T-helper 2 cell treated with Interferon-gamma antibody and Interleukin-4, amounts not matched to agents 5 μg/mL and 100 μg/mL, for 36 hours (primary cell): Measurements from ENCODE around the gene ENOSF1.
"Not testable (repeated sequence)": the region's sequence is repeated elsewhere in the genome, so short reads cannot be mapped to it uniquely, and the experiment has no call there.

Experiments
- DNase-seq: peaks from one replicate; pipeline ENCODE4 v3.0.0; 2021; ENCODE audit warnings: low spot score
- H3K27ac Mint-ChIP-seq: one replicate; pipeline ENCODE4 v1.8.0; 2021; ENCODE audit warnings: mild to moderate bottlenecking, mixed read lengths
- H3K27me3 Mint-ChIP-seq: one replicate; pipeline ENCODE4 v1.8.0; 2021; ENCODE audit warnings: low read depth, mixed read lengths
- H3K36me3 Mint-ChIP-seq: one replicate; pipeline ENCODE4 v1.8.0; 2021; ENCODE audit warnings: low read depth, mixed read lengths
- H3K4me1 Mint-ChIP-seq: one replicate; pipeline ENCODE4 v1.8.0; 2021; ENCODE audit warnings: low read depth, mixed read lengths
- H3K4me3 Mint-ChIP-seq: one replicate; pipeline ENCODE4 v1.8.0; 2022; ENCODE audit warnings: mild to moderate bottlenecking, moderate library complexity, mixed read lengths
- H3K9me3 Mint-ChIP-seq: one replicate; pipeline ENCODE4 v1.8.0; 2021; ENCODE audit warnings: mixed read lengths

The ENOSF1 gene

GRCh38 chr18:692824-693223, 19.6 kb downstream of the ENOSF1 start:
- no peaks in the 10 kb centered on the region for H3K9me3 Mint-ChIP-seq
- H3K27me3 Mint-ChIP-seq = no peaks in the 10 kb centered on the region
- no peak overlapping the region for H3K4me3 Mint-ChIP-seq
- H3K27ac Mint-ChIP-seq = no peak overlapping the region
- no peak for DNase-seq
- H3K4me1 Mint-ChIP-seq = peaks cover 12% of the 10 kb centered on the region
- peaks cover 45% of the 10 kb centered on the region for H3K36me3 Mint-ChIP-seq

- no peak overlapping the region for H3K27ac Mint-ChIP-seq
- no peaks in the 10 kb centered on the region for H3K9me3 Mint-ChIP-seq
- H3K27me3 Mint-ChIP-seq = no peaks in the 10 kb centered on the region
- no peak for DNase-seq
- H3K4me1 Mint-ChIP-seq = peaks cover 9% of the 10 kb centered on the region
- no peak overlapping the region for H3K4me3 Mint-ChIP-seq
- peaks cover 43% of the 10 kb centered on the region for H3K36me3 Mint-ChIP-seq
These were observed 24.1 kb downstream of the ENOSF1 start for GRCh38 chr18:688323-688722.

GRCh38 chr18:686339-687111, 25.9 kb downstream of the ENOSF1 start:
- no peak overlapping the region for H3K27ac Mint-ChIP-seq
- H3K4me1 Mint-ChIP-seq = peaks cover 17% of the 10 kb centered on the region
- DNase-seq = no peak
- H3K4me3 Mint-ChIP-seq = no peak overlapping the region
- H3K36me3 Mint-ChIP-seq = peaks cover 43% of the 10 kb centered on the region
- no peaks in the 10 kb centered on the region for H3K9me3 Mint-ChIP-seq
- no peaks in the 10 kb centered on the region for H3K27me3 Mint-ChIP-seq

- DNase-seq = no peak
- no peaks in the 10 kb centered on the region for H3K27me3 Mint-ChIP-seq
- peaks cover 45% of the 10 kb centered on the region for H3K36me3 Mint-ChIP-seq
- H3K9me3 Mint-ChIP-seq = no peaks in the 10 kb centered on the region
- peak overlapping the region; percentile 38 for H3K27ac Mint-ChIP-seq
- peaks cover 20% of the 10 kb centered on the region for H3K4me1 Mint-ChIP-seq
- no peak overlapping the region for H3K4me3 Mint-ChIP-seq
These were observed 27.0 kb downstream of the ENOSF1 start for GRCh38 chr18:685438-685837.

- no peaks in the 10 kb centered on the region for H3K27me3 Mint-ChIP-seq
- peak overlapping the region; percentile 49 for H3K27ac Mint-ChIP-seq
- H3K36me3 Mint-ChIP-seq = peaks cover 47% of the 10 kb centered on the region
- no peak overlapping the region for H3K4me3 Mint-ChIP-seq
- no peaks in the 10 kb centered on the region for H3K9me3 Mint-ChIP-seq
- peaks cover 25% of the 10 kb centered on the region for H3K4me1 Mint-ChIP-seq
- no peak for DNase-seq
These were observed 28.9 kb downstream of the ENOSF1 start for GRCh38 chr18:683531-683930.

GRCh38 chr18:682833-683232, 29.6 kb downstream of the ENOSF1 start:
- peaks cover 25% of the 10 kb centered on the region for H3K4me1 Mint-ChIP-seq
- DNase-seq = no peak
- no peak overlapping the region for H3K4me3 Mint-ChIP-seq
- no peaks in the 10 kb centered on the region for H3K9me3 Mint-ChIP-seq
- peaks cover 52% of the 10 kb centered on the region for H3K36me3 Mint-ChIP-seq
- no peaks in the 10 kb centered on the region for H3K27me3 Mint-ChIP-seq
- H3K27ac Mint-ChIP-seq = peak overlapping the region; percentile 94

GRCh38 chr18:682416-682815, 30.0 kb downstream of the ENOSF1 start:
- Mint-ChIP-seq H3K4me1 (peaks cover 25% of the 10 kb centered on the region), H3K27ac (peak overlapping the region; percentile 94), H3K36me3 (peaks cover 52% of the 10 kb centered on the region), H3K4me3 (peak overlapping the region; percentile 72)
- not testable (repeated sequence) for DNase-seq, H3K27me3 Mint-ChIP-seq, H3K9me3 Mint-ChIP-seq

GRCh38 chr18:681985-682384, 30.4 kb downstream of the ENOSF1 start:
- Mint-ChIP-seq H3K36me3 (peaks cover 54% of the 10 kb centered on the region), H3K27me3 (no peaks in the 10 kb centered on the region), H3K27ac (peak overlapping the region; percentile 94), H3K4me1 (peaks cover 27% of the 10 kb centered on the region), H3K4me3 (peak overlapping the region; percentile 72), H3K9me3 (no peaks in the 10 kb centered on the region)
- DNase-seq = peak; percentile 75

- peaks cover 63% of the 10 kb centered on the region for H3K36me3 Mint-ChIP-seq
- H3K27me3 Mint-ChIP-seq = no peaks in the 10 kb centered on the region
- no peak overlapping the region for H3K4me3 Mint-ChIP-seq
- peaks cover 31% of the 10 kb centered on the region for H3K4me1 Mint-ChIP-seq
- DNase-seq = no peak
- H3K27ac Mint-ChIP-seq = peak overlapping the region; percentile 94
- no peaks in the 10 kb centered on the region for H3K9me3 Mint-ChIP-seq
These were observed 32.0 kb downstream of the ENOSF1 start for GRCh38 chr18:680392-680791.

GRCh38 chr18:679516-679915, 32.9 kb downstream of the ENOSF1 start:
- peak overlapping the region; percentile 60 for H3K27ac Mint-ChIP-seq
- peaks cover 63% of the 10 kb centered on the region for H3K36me3 Mint-ChIP-seq
- H3K9me3 Mint-ChIP-seq = no peaks in the 10 kb centered on the region
- H3K4me1 Mint-ChIP-seq = peaks cover 31% of the 10 kb centered on the region
- no peak overlapping the region for H3K4me3 Mint-ChIP-seq
- no peak for DNase-seq
- no peaks in the 10 kb centered on the region for H3K27me3 Mint-ChIP-seq

- Mint-ChIP-seq H3K4me3 (no peak overlapping the region), H3K27ac (peak overlapping the region; percentile 65), H3K36me3 (peaks cover 63% of the 10 kb centered on the region), H3K4me1 (peaks cover 31% of the 10 kb centered on the region), H3K9me3 (no peaks in the 10 kb centered on the region), H3K27me3 (no peaks in the 10 kb centered on the region)
- no peak for DNase-seq
These were observed 33.8 kb downstream of the ENOSF1 start for GRCh38 chr18:678482-679182.

GRCh38 chr18:677951-678381, 34.5 kb downstream of the ENOSF1 start:
- DNase-seq = no peak
- H3K4me3 Mint-ChIP-seq = no peak overlapping the region
- H3K27me3 Mint-ChIP-seq = no peaks in the 10 kb centered on the region
- peaks cover 63% of the 10 kb centered on the region for H3K36me3 Mint-ChIP-seq
- H3K27ac Mint-ChIP-seq = no peak overlapping the region
- no peaks in the 10 kb centered on the region for H3K9me3 Mint-ChIP-seq
- H3K4me1 Mint-ChIP-seq = peaks cover 28% of the 10 kb centered on the region

- Mint-ChIP-seq H3K27ac (no peak overlapping the region), H3K9me3 (no peaks in the 10 kb centered on the region), H3K27me3 (no peaks in the 10 kb centered on the region), H3K4me1 (peaks cover 21% of the 10 kb centered on the region), H3K4me3 (no peak overlapping the region), H3K36me3 (peaks cover 65% of the 10 kb centered on the region)
- no peak for DNase-seq
These were observed 35.3 kb downstream of the ENOSF1 start for GRCh38 chr18:677145-677544.

GRCh38 chr18:676736-677135, 35.7 kb downstream of the ENOSF1 start:
- Mint-ChIP-seq H3K4me3 (no peak overlapping the region), H3K27me3 (no peaks in the 10 kb centered on the region), H3K9me3 (no peaks in the 10 kb centered on the region), H3K4me1 (peaks cover 17% of the 10 kb centered on the region), H3K36me3 (peaks cover 62% of the 10 kb centered on the region), H3K27ac (peak overlapping the region; percentile 37)
- DNase-seq = no peak
